ENCODE data around the gene C1QTNF1. TPM values are rescaled to one million over a fixed set of nuclear protein-coding genes. Genes with fewer than 3 reads are reported as not detected.

C1QTNF1 gene
- total RNA-seq, 4 donors from 2014 or later: 58.8 to 135 (median 73.7) TPM

DNA sequence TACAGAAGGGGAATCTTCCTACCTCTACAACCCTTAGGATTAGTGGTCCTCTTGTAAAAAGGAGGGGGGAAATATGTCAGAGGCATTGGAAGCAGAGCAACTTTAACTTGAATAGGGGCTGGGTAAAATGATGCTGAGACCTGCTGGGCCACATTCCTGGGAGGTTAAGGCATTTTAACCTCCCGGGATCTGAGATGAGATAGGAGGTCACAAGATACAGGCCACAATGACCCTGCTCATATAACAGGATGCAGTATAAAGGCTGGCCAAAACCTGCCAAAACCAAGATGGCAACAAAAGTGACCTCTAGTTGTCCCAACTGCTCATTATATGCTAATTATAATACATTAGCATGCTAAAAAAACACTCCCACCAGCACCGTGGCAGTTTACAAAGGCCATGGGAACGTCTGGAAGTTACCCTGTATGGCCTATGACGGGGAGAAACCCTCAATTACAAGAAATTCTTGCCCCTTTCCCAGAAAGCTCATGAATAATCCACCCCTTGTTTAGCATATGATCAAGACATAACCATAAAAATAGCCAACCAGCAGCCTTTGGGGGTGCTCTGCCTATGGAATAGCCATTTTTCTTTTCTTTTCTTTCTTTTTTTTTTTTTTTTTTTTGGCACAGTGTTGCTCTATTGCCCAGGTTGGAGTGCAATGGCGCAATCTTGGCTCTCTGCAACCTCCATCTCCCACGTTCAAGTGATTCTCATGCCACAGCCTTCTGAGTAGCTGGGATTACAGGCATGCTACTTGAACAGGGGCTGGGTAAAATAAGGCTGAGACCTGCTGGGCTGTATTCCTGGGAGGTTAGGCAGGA, 6.2 kb upstream of the C1QTNF1 start:
- no peak overlapping the region for H3K4me3 ChIP-seq (replicated peaks in 1 of 3)
- 45 to 48% methylated on average over 6 of the region's 6 CpGs for whole genome bisulfite sequencing, 2 donors
- H3K4me1 ChIP-seq: peaks cover 0 to 30% of the 10 kb centered on the region in 2 donors
- no peaks in the 10 kb centered on the region for H3K27me3 ChIP-seq
- no peak for TF ChIP-seq POLR2A (IDR thresholded peaks at IDR 0.05)
- TF ChIP-seq, protein P1, sequence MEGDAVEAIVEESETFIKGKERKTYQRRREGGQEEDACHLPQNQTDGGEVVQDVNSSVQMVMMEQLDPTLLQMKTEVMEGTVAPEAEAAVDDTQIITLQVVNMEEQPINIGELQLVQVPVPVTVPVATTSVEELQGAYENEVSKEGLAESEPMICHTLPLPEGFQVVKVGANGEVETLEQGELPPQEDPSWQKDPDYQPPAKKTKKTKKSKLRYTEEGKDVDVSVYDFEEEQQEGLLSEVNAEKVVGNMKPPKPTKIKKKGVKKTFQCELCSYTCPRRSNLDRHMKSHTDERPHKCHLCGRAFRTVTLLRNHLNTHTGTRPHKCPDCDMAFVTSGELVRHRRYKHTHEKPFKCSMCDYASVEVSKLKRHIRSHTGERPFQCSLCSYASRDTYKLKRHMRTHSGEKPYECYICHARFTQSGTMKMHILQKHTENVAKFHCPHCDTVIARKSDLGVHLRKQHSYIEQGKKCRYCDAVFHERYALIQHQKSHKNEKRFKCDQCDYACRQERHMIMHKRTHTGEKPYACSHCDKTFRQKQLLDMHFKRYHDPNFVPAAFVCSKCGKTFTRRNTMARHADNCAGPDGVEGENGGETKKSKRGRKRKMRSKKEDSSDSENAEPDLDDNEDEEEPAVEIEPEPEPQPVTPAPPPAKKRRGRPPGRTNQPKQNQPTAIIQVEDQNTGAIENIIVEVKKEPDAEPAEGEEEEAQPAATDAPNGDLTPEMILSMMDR (IDR thresholded peaks at IDR 0.05): no peak
- no peaks in the 10 kb centered on the region for H3K36me3 ChIP-seq
- intact Hi-C loops (cut with DNase I): no loop called here
- H3K9me3 ChIP-seq: no peaks in the 10 kb centered on the region
- no peak overlapping the region for H3K27ac ChIP-seq
- DNase-seq: peak; percentile 54 to 57

DNA sequence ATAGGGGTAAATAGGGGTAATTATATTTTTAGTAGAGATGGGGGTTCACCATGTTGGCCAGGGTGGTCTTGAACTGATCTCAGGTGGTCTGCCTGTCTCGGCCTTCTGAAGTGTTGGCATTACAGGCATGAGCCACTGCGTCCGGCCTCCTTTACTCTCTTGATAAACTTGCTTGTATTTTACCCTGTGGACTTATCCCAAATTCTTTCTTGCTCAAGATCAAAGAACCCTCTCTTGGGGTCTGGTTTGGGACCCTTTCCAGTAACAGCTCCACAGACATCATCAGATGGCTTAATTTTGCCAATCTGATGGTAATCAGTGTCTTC, 5.6 kb upstream of the C1QTNF1 start:
- intact Hi-C loops (cut with DNase I): no loop called here
- WGBS, 2 donors: 94 to 98% methylated on average over 3 of the region's 3 CpGs

DNA sequence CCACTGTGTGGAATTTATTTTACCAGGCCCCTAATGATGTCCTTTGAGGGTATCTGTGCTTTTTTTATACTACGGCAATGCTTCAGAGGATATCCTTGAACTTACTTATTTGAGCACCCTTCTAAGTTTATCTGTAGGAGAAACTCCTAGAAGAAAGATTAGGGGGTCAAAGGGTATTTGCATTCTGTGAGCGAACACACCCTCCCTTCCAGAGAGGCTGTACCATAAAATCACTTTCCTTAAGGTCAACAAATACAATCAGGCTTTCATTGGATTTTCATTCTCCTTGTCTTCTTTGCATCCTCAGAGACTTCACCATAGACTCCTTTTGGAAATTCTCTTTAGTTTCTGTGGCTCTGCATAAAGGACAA, 4.7 kb upstream of the C1QTNF1 start:
- Histone ChIP-seq H3K27ac (peak overlapping the region in 1 of 3 donors; percentile 56), H3K4me1 (peaks cover 3 to 42% of the 10 kb centered on the region in 2 donors), H3K9me3 (no peaks in the 10 kb centered on the region), H3K36me3 (no peaks in the 10 kb centered on the region), H3K27me3 (no peaks in the 10 kb centered on the region), H3K4me3 (replicated peaks in 1 of 3) (no peak overlapping the region)
- 85 to 90% methylated on average over 2 of the region's 2 CpGs for WGBS, 2 donors
- intact Hi-C loops (cut with DNase I): no loop called here
- TF ChIP-seq, protein P1 (IDR thresholded peaks at IDR 0.05): no peak
- TF ChIP-seq POLR2A (IDR thresholded peaks at IDR 0.05): no peak
- DNase-seq: no peak

More for the DNA sequence above, 5.6 kb upstream of the C1QTNF1 start:
- Histone ChIP-seq H3K27me3 (no peaks in the 10 kb centered on the region), H3K4me1 (peaks cover 0 to 34% of the 10 kb centered on the region in 2 donors), H3K4me3 (replicated peaks in 1 of 3) (no peak overlapping the region), H3K9me3 (no peaks in the 10 kb centered on the region), H3K27ac (no peak overlapping the region), H3K36me3 (no peaks in the 10 kb centered on the region)
- no peak for TF ChIP-seq POLR2A (IDR thresholded peaks at IDR 0.05)
- TF ChIP-seq, protein P1 (IDR thresholded peaks at IDR 0.05): no peak
- no peak for DNase-seq

DNA sequence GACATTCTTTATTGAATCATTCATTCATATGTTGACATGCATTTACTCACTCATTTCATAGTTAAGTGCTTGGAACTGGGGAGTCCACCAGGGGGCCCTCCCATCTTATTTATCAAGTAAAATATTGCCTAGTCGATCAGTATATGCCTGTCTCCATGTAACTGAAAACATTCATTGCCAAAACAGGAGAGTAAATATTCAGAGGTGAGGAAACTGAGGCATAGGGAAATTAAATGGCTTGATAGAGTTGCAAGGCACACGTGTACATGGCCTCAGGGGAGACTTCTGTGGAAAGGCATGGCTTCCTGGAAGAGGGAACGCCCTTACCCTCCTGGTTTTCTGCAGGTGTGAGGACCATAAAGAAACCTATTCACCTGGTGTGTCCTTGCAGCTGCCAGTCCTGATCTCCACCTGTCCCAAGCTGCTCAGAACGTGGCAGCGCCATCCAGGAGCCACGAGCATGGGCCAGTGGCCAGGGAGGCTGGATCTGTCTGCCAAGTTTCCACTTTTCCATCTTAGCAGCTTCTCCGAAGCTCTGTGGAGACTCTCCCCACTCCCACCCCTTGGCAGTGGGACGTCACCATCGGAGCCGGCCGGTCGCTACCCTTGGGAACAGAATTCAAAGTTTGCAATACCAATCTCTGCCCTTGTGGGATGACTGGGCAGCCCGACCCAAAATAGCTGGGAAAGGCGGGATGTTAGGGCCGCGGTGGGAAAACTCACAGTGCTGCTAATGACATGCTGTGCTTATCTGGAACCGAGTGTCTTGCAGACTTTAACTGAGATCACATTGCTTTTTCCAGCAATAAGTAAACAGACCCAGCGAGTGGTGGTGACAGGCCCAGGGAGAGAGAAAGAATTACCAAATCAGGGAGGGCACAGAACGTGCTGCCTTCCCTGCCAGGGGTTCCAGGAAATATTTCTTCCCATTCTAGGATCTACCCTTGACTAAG, 4.1 kb upstream of the C1QTNF1 start:
- intact Hi-C loops (cut with DNase I): no loop called here
- no peaks in the 10 kb centered on the region for H3K27me3 ChIP-seq

More for the DNA sequence above, 4.1 kb upstream of the C1QTNF1 start:
- DNase-seq: peak in 1 of 2 donors; percentile 34
- WGBS, 2 donors: 20 to 41% methylated on average over 16 to 19 of the region's 19 CpGs
- Histone ChIP-seq H3K36me3 (no peaks in the 10 kb centered on the region), H3K4me1 (peaks cover 6 to 49% of the 10 kb centered on the region in 2 donors), H3K9me3 (no peaks in the 10 kb centered on the region), H3K4me3 (replicated peaks in 1 of 3) (no peak overlapping the region), H3K27ac (peak overlapping the region in 2 of 3 donors; percentile 56 to 82)
- TF ChIP-seq POLR2A (IDR thresholded peaks at IDR 0.05): no peak
- TF ChIP-seq, protein P1 (IDR thresholded peaks at IDR 0.05): peak in 3 of 6 experiments; percentile 22 to 55 (median 40)

All from thyroid gland (tissue), 4 donors.